AG10803 (cell line): ENCODE data around the gene MRPL57.
"Not testable (repeated sequence)": the region's sequence is repeated elsewhere in the genome, so short reads cannot be mapped to it uniquely, and the experiment has no call there.

ENCODE experiments used
- DNase-seq: peaks from one replicate; pipeline ENCODE4 v3.0.0; 2010; ENCODE audit warnings: low read depth
- H3K4me3 ChIP-seq: 2 replicates; pipeline ENCODE4 v1.5.1; 2011; ENCODE audit warnings: mild to moderate bottlenecking, low read length, control low read depth
- TF ChIP-seq, protein P1 (sequence below): conservative IDR thresholded peaks from 2 replicates; pipeline ENCODE4 v1.5.1; 2011; ENCODE audit warnings: mild to moderate bottlenecking, low read length, control low read depth, inconsistent platforms

MRPL57 gene

GRCh38 chr13:21171420-21171819, 5.0 kb upstream of the MRPL57 start:
- TF ChIP-seq, protein P1, sequence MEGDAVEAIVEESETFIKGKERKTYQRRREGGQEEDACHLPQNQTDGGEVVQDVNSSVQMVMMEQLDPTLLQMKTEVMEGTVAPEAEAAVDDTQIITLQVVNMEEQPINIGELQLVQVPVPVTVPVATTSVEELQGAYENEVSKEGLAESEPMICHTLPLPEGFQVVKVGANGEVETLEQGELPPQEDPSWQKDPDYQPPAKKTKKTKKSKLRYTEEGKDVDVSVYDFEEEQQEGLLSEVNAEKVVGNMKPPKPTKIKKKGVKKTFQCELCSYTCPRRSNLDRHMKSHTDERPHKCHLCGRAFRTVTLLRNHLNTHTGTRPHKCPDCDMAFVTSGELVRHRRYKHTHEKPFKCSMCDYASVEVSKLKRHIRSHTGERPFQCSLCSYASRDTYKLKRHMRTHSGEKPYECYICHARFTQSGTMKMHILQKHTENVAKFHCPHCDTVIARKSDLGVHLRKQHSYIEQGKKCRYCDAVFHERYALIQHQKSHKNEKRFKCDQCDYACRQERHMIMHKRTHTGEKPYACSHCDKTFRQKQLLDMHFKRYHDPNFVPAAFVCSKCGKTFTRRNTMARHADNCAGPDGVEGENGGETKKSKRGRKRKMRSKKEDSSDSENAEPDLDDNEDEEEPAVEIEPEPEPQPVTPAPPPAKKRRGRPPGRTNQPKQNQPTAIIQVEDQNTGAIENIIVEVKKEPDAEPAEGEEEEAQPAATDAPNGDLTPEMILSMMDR: no peak
- no peak for DNase-seq
- no peak overlapping the region for H3K4me3 ChIP-seq

GRCh38 chr13:21173767-21174166, 2.7 kb upstream of the MRPL57 start:
- not testable (repeated sequence) for H3K4me3 ChIP-seq, DNase-seq

DNA sequence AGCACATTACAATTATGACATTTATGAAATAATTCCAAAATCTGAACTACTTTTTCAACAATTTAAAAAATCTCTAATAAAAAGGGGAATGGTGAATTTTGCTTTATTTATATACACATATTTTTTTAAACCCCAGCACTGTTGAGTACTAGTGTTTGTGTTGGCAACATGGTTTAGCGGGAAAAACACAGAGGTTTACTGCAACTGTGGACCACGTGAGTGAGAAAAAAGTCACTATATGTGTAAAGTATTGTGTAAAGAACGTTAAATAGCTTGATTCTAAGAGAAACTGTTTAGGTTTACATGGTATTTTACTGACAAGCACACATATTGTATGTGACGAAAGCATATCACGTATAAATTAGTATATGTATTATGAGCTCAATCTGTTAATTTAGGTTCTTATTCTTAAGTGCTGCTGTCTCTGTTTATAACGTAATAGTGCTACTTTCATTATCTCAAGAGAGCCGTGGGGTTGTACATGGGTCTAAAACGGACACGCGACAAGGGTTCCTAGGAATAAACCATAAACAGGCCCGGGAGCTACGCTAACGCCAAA, 723 bp upstream of the MRPL57 start:
- DNase-seq: no peak
- H3K4me3 ChIP-seq: peak overlapping the region; percentile 90
- TF ChIP-seq, protein P1: no peak

DNA sequence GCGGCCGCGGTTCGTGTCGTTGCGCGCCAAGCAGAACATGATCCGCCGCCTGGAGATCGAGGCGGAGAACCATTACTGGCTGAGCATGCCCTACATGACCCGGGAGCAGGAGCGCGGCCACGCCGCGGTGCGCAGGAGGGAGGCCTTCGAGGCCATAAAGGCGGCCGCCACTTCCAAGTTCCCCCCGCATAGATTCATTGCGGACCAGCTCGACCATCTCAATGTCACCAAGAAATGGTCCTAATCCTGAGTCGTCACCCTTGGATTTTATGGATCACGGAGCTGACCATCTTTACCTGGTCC, 475 bp downstream of the MRPL57 start:
- peak overlapping the region; percentile 90 for H3K4me3 ChIP-seq
- DNase-seq: no peak
- TF ChIP-seq, protein P1: no peak

DNA sequence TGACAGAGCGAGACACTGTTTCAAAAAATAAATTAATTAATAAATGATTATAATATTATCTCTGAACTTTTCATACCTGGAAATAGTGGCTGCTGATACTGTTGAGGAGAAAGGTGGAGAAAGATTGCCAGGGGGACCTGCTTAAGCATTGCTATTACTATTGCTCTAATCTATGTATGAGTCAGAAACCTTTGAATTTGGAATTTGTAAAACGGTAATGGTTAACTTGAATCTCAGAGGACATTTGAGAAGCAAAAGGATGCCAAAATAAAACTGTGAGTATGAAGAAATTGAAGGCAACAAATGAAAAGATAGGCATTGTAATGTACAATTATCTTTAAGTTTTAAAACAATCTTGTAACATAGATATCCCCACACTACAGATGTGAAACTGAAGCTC, 5.2 kb downstream of the MRPL57 start:
- DNase-seq: no peak
- no peak overlapping the region for H3K4me3 ChIP-seq
- TF ChIP-seq, protein P1: no peak

DNA sequence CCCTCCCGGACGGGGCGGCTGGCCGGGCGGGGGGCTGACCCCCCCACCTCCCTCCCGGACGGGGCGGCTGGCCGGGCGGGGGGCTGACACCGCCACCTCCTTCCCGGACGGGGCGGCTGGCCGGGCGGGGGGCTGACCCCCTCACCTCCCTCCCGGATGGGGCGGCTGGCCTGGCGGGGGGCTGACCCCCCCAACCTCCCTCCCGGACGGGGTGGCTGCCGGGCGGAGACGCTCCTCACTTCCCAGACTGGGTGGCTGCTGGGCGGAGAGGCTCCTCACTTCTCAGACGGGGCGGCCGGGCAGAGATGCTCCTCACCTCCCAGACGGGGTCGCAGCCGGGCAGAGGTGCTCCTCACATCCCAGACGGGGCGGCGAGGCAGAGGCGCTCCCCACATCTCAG, 10.0 kb downstream of the MRPL57 start:
- H3K4me3 ChIP-seq, DNase-seq: not testable (repeated sequence)

DNA sequence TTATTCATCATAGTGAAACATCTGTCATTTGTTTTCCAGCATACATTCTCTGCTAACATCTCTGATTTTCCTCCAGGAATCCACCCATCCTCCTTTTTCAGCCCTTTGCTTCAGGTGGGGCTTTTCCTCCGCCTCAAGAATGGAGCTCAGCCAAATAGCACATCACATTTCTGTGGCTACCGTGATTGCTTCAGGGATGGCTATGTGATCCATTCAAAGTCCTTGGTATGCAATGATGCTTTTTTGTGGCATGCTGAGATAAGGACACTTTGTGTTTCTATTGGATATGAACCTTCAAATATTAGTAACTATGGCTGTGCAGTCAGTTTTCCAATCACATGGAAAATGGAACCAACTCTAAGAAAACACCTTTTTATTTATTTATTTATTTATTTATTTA, 18.3 kb downstream of the MRPL57 start:
- peak; percentile 8 for DNase-seq
- H3K4me3 ChIP-seq: not testable (repeated sequence)

- not testable (repeated sequence) for DNase-seq, H3K4me3 ChIP-seq
These were observed 21.3 kb downstream of the MRPL57 start for GRCh38 chr13:21197606-21198225.

- DNase-seq, H3K4me3 ChIP-seq: not testable (repeated sequence)
These were observed 21.9 kb downstream of the MRPL57 start for GRCh38 chr13:21198391-21198790.

DNA sequence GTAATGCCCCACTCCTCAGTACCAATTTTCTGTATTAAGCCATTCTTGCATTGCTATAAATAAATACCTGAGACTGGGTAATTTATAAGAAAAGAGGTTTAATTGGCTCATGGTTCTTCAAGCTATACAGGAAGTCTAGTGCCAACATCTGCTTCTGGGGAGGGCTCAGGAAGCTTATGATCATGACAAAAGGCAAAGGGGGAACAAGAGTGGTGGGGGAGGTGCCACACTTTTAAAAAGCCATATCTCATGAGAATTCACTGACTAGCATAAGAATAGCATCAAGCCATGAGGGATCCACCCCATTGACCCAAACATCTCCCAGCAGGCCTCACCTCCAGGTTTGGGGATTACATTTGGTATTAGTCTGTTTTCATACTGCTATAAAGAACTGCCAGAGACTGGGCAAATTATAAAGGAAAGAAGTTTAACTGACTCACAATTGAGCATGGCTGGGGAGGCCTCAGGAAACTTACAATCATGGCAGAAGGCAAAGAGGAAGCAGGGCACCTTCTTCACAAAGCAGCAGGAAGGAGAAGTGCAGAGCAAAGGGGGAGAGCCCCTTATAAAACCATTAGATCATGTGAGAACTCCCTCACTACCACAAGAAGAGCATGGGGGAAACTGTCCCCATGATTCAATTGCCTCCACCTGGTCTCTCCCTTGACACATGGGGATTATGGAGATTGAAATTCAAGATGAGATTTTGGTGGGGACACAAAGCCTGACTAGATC, 25.2 kb downstream of the MRPL57 start:
- DNase-seq, H3K4me3 ChIP-seq: not testable (repeated sequence)
